IMR-90 (cell line): ENCODE measurements around the gene ZNF236. TPM values are rescaled to one million over a fixed set of nuclear protein-coding genes. Genes with fewer than 3 reads are reported as not detected.
"Not testable (repeated sequence)": the region's sequence is repeated elsewhere in the genome, so short reads cannot be mapped to it uniquely, and the experiment has no call there.

Experiments
- ATAC-seq: fragments of 200-7000 bp; cut with Tn5 transposase; 2 replicates; pipeline ENCODE4 v1.9.1; 2020; ENCODE audit warnings: low read depth, mild to moderate bottlenecking, moderate library complexity
- BruUV-seq: library from RNA; stranded (reverse); fragments of 400-500 nt; replicated peaks from 2 replicates; lab custom pipeline; 2021; lab: Mats Ljungman, UMichigan
- CTCF ChIA-PET: fragments of 300-600 bp; formaldehyde crosslinking; extraction: SDS; loops from one replicate; lab custom pipeline; 2021; ENCODE audit warnings: antibody characterized with exemption; lab: Yijun Ruan, JAX
- POLR2A ChIA-PET: fragments of 300-600 bp; sonication (Branson Sonifier 250); formaldehyde crosslinking; loops from one replicate; lab custom pipeline; 2022; ENCODE audit warnings: antibody characterized with exemption; ENCODE audit not compliant: unreplicated experiment; lab: Charles Lee
- DNase-seq: peaks from one replicate; pipeline ENCODE4 v3.0.0; 2013
- H2AFZ ChIP-seq: replicated peaks from 2 replicates; pipeline ENCODE3; 2013; ENCODE audit warnings: low read length, mild to moderate bottlenecking; ENCODE audit not compliant: poor library complexity
- H2AK5ac ChIP-seq: 2 replicates; pipeline ENCODE4 v1.6.1; 2013; ENCODE audit warnings: low read depth, low read length, inconsistent platforms
- H2AK9ac ChIP-seq: replicated peaks from 2 replicates; pipeline ENCODE3; 2013; ENCODE audit warnings: mild to moderate bottlenecking, low read depth, low read length, moderate library complexity; ENCODE audit not compliant: poor library complexity
- H2BK120ac ChIP-seq: 2 replicates; pipeline ENCODE4 v1.6.1; 2013; ENCODE audit warnings: low read depth, low read length, inconsistent platforms
- H2BK15ac ChIP-seq: 3 replicates; pipeline ENCODE4 v1.6.1; 2013; ENCODE audit warnings: low read depth, low read length, inconsistent platforms
- H2BK20ac ChIP-seq: 2 replicates; pipeline ENCODE4 v1.6.1; 2013; ENCODE audit warnings: low read depth, mild to moderate bottlenecking, inconsistent platforms, low read length, moderate library complexity
- H2BK5ac ChIP-seq: 2 replicates; pipeline ENCODE4 v1.6.1; 2013; ENCODE audit warnings: mild to moderate bottlenecking, low read depth, low read length, inconsistent platforms; ENCODE audit not compliant: poor library complexity, severe bottlenecking
- H3K14ac ChIP-seq: replicated peaks from 2 replicates; pipeline ENCODE4 v1.6.1; 2013; ENCODE audit warnings: low read depth, low read length, inconsistent platforms
- H3K18ac ChIP-seq: 2 replicates; pipeline ENCODE4 v1.6.1; 2013; ENCODE audit warnings: low read depth, low read length, control low read depth
- H3K23ac ChIP-seq: 2 replicates; pipeline ENCODE4 v1.6.1; 2013; ENCODE audit warnings: low read depth, low read length, inconsistent platforms
- H3K27ac ChIP-seq: 2 replicates; pipeline ENCODE4 v1.5.1; 2013; ENCODE audit warnings: mild to moderate bottlenecking, control low read depth, low read length; ENCODE audit not compliant: insufficient read depth
- H3K27me3 ChIP-seq: 2 replicates; pipeline ENCODE4 v1.6.1; 2013; ENCODE audit warnings: low read length; ENCODE audit not compliant: control insufficient read depth, insufficient read depth
- H3K36me3 ChIP-seq: 2 replicates; pipeline ENCODE4 v1.6.1; 2013; ENCODE audit warnings: low read length, mixed read lengths; ENCODE audit not compliant: control insufficient read depth, insufficient read depth
- H3K4ac ChIP-seq: 2 replicates; pipeline ENCODE4 v1.6.1; 2013; ENCODE audit warnings: low read depth, low read length, inconsistent platforms
- H3K4me1 ChIP-seq: 2 replicates; pipeline ENCODE4 v1.6.1; 2013; ENCODE audit warnings: low read length, mixed read lengths; ENCODE audit not compliant: control insufficient read depth, insufficient read depth
- H3K4me2 ChIP-seq: 2 replicates; pipeline ENCODE4 v1.6.1; 2013; ENCODE audit warnings: low read depth, mild to moderate bottlenecking, control low read depth, low read length, moderate library complexity
- H3K4me3 ChIP-seq: 2 replicates; pipeline ENCODE4 v1.5.1; 2013; ENCODE audit warnings: low read depth, mild to moderate bottlenecking, control low read depth, low read length, moderate library complexity; ENCODE audit not compliant: insufficient read depth
- H3K56ac ChIP-seq: 2 replicates; pipeline ENCODE4 v1.6.1; 2013; ENCODE audit warnings: low read length, inconsistent platforms; ENCODE audit not compliant: insufficient read depth; ENCODE audit errors: extremely low read depth
- H3K79me1 ChIP-seq, 2 experiments: 2 replicates each; pipeline ENCODE4 v1.6.1; 2013; ENCODE audit warnings: low read length in 2 of 2, inconsistent platforms in 1 of 2, low read depth in 1 of 2
- H3K9ac ChIP-seq: 2 replicates; pipeline ENCODE4 v1.6.1; 2013; ENCODE audit warnings: low read depth, low read length, control low read depth
- H3K9me1 ChIP-seq: 2 replicates; pipeline ENCODE4 v1.6.1; 2013; ENCODE audit warnings: low read length, inconsistent platforms; ENCODE audit not compliant: insufficient read depth
- H3K9me3 ChIP-seq: 2 replicates; pipeline ENCODE4 v1.6.1; 2013; ENCODE audit warnings: low read length; ENCODE audit not compliant: control insufficient read depth, insufficient read depth
- H4K20me1 ChIP-seq: 2 replicates; pipeline ENCODE4 v1.6.1; 2013; ENCODE audit warnings: low read length, inconsistent platforms; ENCODE audit not compliant: insufficient read depth
- H4K5ac ChIP-seq: 2 replicates; pipeline ENCODE4 v1.6.1; 2013; ENCODE audit warnings: mild to moderate bottlenecking, low read depth, low read length, control low read depth
- H4K8ac ChIP-seq, 2 experiments: 2 replicates each; pipeline ENCODE4 v1.6.1; 2013; ENCODE audit warnings: low read depth in 2 of 2, low read length in 2 of 2, control low read depth in 1 of 2, inconsistent platforms in 1 of 2
- H4K91ac ChIP-seq: 2 replicates; pipeline ENCODE4 v1.6.1; 2013; ENCODE audit warnings: low read depth, low read length, inconsistent platforms; ENCODE audit not compliant: insufficient read depth
- WGBS, 2 experiments: methylation state at CpG; one replicate each; pipeline versions ENCODE4 v1.1.5 to v1.1.7; 2013; ENCODE audit warnings: missing lambda C conversion rate in 2 of 2; ENCODE audit not compliant: insufficient read length in 1 of 2; ENCODE audit errors: extremely low coverage in 2 of 2; 5-methylcytosine and 5-hydroxymethylcytosine counted together
- dilution Hi-C: fragments of 300-500 bp; cut with HindIII; formaldehyde crosslinking; loops from one replicate; pipeline ENCODE4 v1.14.3; 2018; ENCODE audit warnings: low sequenced_read_pairs; ENCODE audit not compliant: unreplicated experiment
- in situ Hi-C: fragments of 300-500 bp; cut with MboI; formaldehyde crosslinking; loops from 3 replicates; pipeline ENCODE4 v1.14.3; 2019; ENCODE audit warnings: low sequenced_read_pairs, inconsistent platforms, mixed read lengths
- intact Hi-C: fragments of 100-400 bp; cut with micrococcal nuclease; formaldehyde crosslinking; loops from 2 replicates; pipeline ENCODE4 v1.10.0; 2022
- polyA plus RNA-seq, 3 experiments: library from polyadenylated mRNA; depleted of rRNA; stranded (reverse); fragments of >200 nt; gene quantifications; 2 replicates each; pipeline ENCODE4 v1.2.3, GENCODE V29; 2012; ENCODE audit warnings: low replicate concordance in 1 of 3
- total RNA-seq: library from RNA; depleted of rRNA; stranded (reverse); fragments of >200 nt; gene quantifications from 2 replicates; pipeline ENCODE4 v1.2.3, GENCODE V29; 2012

Gene ZNF236
- total and polyA plus RNA-seq, 2 of the 4 experiments (the other 2 are of a cell fraction) = 3.6 to 9.7 TPM

DNA sequence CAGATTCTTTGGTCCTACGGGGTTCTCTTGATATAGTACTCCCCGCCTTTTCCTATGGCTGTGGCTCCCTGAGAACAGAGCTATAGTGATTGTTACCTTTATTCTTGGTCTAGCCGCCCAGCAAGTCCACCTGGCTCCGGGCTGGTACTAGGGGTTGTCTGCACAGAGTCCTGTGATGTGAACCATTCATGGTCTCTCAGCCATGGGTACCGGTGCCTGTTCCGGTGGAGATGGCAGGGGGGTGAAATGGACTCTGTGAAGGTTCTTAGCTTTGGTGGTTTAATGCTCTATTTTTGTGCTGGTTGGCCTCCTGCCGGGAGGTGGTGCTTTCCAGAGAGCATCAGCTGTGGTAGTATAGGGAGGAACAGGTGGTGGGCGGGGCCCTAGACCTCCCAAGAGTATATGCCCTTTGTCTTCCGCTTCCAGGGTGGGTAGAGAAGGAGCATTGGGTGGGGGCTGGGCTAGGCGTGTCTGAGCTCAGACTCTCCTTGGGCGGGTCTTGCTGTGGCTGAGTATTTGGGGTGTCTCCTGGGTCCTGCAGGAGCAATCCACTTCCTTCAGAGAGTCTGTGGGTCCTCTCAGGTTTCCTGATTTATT, 143.3 kb downstream of the ZNF236 start:
- H3K27ac ChIP-seq, DNase-seq, H3K23ac ChIP-seq, ATAC-seq, H3K4me2 ChIP-seq, H2BK20ac ChIP-seq, H3K36me3 ChIP-seq, H3K9ac ChIP-seq, H2AK5ac ChIP-seq, intact Hi-C loops, H3K9me1 ChIP-seq, H3K4ac ChIP-seq, H3K18ac ChIP-seq, H4K91ac ChIP-seq, BruUV-seq, H3K14ac ChIP-seq, H2AK9ac ChIP-seq, H2BK120ac ChIP-seq, H3K27me3 ChIP-seq, H2BK15ac ChIP-seq, H3K9me3 ChIP-seq, POLR2A ChIA-PET, H2BK5ac ChIP-seq, dilution Hi-C loops, H4K5ac ChIP-seq, H4K8ac ChIP-seq, in situ Hi-C loops, H3K4me1 ChIP-seq, H2AFZ ChIP-seq, H4K20me1 ChIP-seq, H3K56ac ChIP-seq, H3K4me3 ChIP-seq: not testable (repeated sequence)
- WGBS, 2 experiments = 90% methylated on average over 2 of the region's 11 CpGs; no CpG with 5 or more reads in 1 of the 2 experiments
- CTCF ChIA-PET = interaction anchor here (0.6 kb wide), 1 partner anchor 43 kb away, joined by 6 read pairs; no protein-coding TSS in a partner anchor
- H3K79me1 ChIP-seq = peaks cover 10 to 24% of the 10 kb centered on the region in 2 experiments

DNA sequence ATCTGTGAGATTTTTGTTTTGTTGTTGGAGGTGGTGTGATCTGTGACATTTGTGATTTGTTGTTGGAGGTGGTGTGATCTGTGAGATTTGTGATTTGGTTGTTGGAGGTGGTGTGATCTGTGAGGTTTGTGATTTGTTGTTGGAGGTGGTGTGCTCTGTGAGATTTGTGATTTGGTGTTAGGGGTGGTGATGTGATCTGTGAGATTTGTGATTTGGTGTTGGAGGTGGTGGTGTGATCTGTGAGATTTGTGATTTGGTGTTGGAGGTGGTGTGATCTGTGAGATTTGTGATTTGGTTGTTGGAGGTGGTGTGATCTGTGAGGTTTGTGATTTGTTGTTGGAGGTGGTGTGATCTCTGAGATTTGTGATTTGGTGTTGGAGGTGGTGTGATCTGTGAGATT, 144.9 kb downstream of the ZNF236 start:
- H3K9me1 ChIP-seq, H3K27me3 ChIP-seq, H4K91ac ChIP-seq, H2BK20ac ChIP-seq, H3K23ac ChIP-seq, H2AK9ac ChIP-seq, H3K4ac ChIP-seq, H2BK120ac ChIP-seq, POLR2A ChIA-PET, H3K18ac ChIP-seq, intact Hi-C loops, H3K27ac ChIP-seq, ATAC-seq, H3K4me2 ChIP-seq, DNase-seq, in situ Hi-C loops, H4K20me1 ChIP-seq, H2AK5ac ChIP-seq, H4K5ac ChIP-seq, dilution Hi-C loops, H4K8ac ChIP-seq, H2AFZ ChIP-seq, H2BK15ac ChIP-seq, H3K9ac ChIP-seq, H3K36me3 ChIP-seq, H3K9me3 ChIP-seq, H3K4me3 ChIP-seq, H3K56ac ChIP-seq, H2BK5ac ChIP-seq, H3K14ac ChIP-seq, CTCF ChIA-PET, BruUV-seq, H3K4me1 ChIP-seq: not testable (repeated sequence)
- H3K79me1 ChIP-seq = peaks cover 10 to 24% of the 10 kb centered on the region in 2 experiments
